T-helper 22 cell (primary cell): Measurements from ENCODE around the gene MCCC2.
"Not testable (repeated sequence)": the region's sequence is repeated elsewhere in the genome, so short reads cannot be mapped to it uniquely, and the experiment has no call there.

Experiments used
- DNase-seq: peaks from one replicate; pipeline ENCODE4 v3.0.0-alpha.2; 2020; ENCODE audit warnings: low read depth

MCCC2 gene

DNA sequence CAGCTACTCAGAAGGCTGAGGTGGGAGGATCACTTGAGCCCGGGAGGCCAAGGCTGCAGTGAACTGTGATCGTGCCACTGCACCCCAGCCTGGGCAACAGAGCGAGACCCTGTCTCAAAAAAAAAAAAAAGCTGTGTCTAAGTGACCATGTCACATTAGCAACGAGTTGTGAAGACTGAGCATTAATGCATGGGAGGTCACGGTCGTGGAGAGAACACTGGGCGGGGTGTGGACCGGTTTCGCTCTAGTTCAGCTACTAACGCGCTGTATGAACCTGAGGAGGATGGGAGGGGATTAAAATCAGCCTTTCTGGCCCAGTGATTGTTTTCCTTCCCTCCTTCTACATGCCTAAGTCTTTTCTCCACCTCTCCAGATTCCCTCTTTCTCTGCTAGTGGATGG, 75.2 kb downstream of the MCCC2 start:
- no peak for DNase-seq

DNA sequence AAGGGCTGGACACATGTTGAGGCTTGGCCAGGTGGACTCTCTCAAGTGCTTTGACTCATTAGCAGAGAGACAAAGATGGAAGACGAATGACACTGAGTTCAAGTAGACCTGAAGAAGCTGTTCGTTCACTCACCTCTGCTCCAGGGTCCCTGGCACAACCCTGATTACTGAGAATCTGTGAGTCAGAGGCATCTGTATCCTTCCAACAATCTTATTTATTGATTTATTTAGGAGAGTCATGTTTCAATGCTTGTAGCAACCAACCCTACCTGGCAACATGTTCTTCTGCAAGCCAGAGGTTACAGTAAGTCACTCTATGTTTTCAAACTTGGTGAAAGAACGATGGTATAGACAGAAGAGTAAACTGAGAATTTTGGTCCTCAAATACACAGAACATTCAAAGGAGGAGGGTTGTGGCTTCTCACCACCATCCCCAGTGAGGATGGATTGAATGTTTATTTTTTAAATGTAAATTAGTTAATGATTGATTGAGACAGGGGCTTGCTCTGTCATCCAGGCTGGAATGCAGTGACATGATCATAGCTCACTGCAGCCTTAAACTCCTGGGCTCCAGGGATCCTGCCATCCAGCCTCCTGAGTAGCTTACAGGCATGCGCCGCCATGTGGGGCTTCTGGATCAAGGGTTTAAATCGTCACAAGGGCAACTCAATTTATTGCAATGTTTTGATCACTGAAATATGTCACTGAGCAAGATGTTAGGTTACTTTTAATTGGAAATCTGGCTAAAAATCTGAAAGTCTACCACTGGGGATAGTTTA, 76.2 kb downstream of the MCCC2 start:
- no peak for DNase-seq

DNA sequence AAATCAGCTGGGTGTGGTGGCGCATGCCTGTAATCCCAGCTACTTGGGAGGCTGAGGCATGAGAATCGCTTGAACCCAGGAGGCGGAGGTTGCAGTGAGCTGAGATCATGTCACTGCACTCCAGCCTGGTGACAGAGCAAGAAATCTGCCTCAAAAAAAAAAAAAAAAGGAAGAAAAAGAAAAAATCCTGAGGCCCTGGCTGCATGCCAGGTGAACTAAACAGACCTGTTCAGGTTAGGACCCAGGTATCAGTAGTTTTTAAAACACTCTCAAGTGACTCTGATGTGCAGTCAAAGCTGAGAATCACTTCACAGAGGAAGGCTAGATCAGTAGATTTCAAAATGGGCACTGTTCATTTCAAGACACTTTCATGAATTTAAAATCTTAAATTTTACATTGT, 77.5 kb downstream of the MCCC2 start:
- not testable (repeated sequence) for DNase-seq

DNA sequence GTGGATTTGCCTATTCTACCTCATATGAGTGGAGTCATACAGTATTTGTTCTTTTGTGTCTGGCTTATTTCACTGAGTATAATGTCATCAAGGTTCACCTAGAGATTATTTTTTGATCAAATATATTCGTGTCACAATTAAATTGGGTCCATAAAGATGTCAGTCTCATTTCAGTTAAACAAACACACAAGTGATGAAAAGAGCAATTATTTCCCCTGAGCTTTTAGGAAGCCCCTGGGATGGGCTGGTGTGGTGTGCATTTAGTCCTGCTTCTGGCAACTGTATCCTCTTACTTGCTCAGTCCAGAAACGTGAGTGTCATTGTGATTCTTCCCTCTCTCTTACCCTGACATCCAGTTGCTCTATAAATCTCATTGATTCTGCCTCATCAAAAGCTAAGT, 79.2 kb downstream of the MCCC2 start:
- no peak for DNase-seq

DNA sequence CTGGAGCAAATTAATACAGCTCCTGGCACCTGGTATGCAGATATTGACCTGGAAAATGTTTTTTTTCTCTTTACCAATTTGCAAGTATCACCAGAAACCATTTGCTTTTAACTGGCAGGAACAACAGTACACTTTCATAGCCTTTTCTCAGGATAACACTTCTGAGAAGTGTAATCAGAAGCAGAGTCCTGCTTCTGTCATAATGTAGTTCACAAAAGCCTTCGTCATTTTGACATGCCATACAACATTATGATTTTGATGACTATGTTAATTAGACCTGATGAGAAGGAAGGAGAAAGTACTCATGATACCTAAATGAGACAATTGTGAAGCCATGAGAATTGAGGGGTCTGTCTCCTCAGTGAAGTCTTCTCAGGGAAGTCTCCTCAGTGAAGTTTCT, 90.8 kb downstream of the MCCC2 start:
- DNase-seq = no peak

DNA sequence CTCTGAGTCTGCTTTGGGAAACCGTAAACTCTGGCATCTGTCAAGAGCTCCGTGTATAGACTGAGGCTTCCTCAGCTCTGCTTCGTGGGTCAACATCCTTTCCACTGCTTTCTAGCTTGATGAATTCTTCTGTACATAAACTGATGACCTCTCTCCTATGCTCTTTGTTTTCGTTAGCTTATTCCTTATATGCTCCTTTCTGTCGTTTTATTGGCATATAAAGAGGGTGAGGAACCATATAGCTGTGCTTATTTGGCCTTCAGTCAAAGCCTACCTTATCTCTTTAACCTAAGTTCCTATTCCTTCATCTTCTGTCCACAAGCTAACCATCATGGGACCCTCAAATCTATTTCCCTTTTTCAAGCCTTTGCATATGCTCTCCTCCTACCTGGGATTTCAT, 92.6 kb downstream of the MCCC2 start:
- no peak for DNase-seq

DNA sequence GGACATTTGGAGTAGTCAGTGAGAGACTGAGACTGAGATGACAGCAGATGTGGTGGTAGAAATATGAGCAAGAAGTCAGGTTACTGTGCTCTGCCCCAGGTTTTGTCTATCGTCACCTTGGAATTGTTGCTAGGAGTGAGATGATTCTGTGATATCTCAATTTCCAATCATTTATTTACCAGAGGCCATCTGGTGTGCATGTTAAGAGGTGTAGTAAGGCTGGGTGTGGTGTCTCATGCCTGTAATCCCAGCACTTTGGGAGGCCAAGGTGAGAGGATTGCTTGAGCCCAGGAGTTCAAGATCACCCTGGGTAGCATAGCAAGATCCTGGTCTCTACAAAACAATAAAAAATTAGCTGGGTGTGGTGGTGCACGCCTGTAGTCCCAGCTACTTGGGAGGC, 93.4 kb downstream of the MCCC2 start:
- no peak for DNase-seq

DNA sequence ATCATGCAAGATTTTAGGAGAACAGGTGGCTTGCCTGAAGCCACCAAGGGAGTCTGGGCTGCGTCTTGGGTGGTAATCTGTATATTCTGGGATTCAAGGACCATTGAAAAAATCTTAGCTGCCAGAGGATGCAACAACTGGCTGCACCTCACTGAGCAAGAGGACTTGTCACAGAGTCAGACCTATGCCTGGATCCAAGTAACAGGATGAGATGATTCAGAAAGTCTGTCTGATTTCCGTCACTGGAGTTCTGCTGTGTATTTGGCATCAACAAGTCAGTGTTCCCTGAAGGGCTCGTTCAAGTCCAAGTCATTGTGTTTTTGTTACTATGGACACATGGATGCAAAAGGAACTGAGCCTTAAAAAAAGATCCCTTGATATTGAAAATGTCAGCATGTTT, 94.2 kb downstream of the MCCC2 start:
- DNase-seq = no peak

DNA sequence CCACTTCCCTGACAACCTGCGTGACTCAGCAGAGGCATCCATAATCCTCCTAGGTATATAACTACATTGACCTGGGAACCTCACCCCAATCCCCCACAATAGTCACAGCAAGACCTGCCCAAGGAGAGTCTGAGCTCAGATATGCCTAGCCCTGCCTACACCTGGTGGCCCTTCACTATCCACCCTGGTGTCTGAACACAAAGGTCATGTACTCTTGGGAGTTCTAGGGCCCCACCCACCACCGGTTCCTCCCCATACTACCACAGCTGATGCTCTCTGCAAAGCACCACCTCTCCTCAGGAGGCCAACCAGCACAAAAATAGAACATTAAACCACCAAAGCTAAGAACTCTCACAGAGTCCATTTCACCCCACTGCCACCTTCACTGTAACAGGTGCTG, 97.2 kb downstream of the MCCC2 start:
- no peak for DNase-seq

DNA sequence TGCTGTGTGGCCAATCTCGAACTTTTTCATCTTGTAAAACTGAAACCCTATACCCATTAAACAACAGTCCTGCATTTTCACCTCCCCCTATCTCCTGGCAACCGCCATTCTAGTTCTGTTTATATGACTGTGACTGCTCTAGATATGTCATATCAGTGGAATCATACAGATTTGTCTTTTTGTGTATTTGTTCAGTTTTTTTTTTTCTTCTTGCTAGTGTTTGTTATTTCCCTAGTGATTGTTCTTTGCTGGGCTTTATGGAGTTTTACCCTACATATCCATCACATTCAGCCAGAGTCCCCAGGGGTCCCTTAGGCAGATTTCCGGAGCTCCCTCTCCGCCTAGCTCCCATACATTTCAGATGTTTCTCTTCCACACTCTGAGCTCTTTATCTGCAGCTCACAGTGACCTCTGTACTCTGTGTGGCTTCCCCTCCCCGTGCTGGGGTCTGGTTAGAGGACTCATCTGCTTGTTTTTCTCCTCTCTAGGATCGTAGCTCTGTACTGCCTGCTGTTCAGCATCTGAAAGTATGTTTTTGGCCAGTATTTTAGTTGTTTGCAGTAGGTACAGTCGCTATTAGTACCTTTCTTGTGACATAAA, 106.8 kb downstream of the MCCC2 start:
- no peak for DNase-seq

DNA sequence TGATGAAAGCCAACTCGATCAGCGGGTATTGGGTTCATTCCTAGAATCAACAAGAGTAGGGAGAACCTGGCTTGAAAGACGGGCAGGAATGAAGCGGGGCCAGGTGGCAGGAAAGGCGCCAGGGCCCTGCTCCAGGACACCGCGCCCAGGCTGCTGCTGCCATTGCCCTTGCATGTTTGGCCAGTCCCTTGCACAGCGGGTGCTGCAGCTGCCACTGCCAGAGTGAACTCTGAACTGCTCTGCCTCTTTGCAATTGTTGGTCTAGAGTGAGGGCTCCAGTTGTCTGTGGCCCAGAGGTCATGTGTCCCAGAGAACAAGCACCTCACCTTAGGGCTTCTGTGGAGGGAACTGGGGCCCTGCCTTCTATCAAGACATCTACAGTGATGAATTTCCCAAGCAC, 107.9 kb downstream of the MCCC2 start:
- no peak for DNase-seq

DNA sequence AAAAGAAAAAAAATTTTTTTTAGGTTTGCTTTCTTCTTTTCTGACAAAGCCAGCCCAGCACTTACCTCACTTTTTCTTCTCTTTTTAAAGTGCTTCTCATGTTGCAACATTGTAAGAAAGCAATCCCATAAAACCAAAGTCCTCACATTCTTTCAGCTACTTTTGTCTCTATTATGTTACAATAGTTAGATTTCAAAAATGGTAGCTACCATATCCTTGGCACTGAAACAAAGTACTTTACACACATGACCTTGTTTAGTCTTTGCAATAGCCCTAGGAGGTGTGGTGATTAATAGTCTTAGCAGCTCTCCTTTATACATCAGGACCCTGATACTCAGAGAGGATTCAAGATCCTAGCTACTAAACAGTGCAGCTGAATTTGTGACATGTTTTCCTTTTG, 108.5 kb downstream of the MCCC2 start:
- DNase-seq = no peak

DNA sequence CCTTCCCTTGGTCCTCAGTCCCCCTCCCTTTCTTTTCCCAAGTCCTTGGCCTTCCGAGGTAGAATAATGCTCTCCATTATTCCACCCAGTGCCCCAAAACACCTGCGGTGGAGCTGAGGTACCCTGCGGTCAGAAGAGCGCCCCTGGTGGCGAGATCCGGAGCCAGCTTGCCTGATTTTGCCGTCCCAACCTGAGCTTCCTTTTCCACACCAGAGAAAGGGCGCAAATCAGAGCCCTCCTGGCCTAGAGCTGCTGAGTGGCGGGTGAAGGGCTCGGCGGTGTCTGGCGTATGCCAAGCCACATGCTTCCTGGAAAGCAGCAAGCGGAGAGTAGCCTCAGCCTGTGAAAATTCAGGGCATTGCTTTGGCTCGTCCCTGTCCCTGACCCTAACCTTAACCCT, 110.8 kb downstream of the MCCC2 start:
- no peak for DNase-seq

DNA sequence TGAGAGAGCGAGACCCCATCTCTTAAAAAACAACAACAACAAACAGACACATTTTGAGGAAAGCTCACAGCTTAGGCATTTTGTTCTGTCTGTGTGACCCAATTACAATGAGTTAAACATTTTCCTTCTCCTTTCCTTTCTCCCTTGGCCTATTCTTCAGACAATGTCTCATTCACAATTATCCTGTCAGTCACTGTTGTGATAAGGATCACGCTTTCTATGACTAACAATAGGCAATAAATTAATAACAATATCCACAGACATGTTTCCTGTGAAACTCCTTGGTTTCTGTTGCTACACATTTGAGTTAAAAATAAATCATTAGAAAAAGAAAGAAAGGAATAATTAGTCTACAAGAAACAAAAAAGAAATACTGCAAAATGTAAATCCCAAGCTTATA, 112.1 kb downstream of the MCCC2 start:
- DNase-seq = no peak

DNA sequence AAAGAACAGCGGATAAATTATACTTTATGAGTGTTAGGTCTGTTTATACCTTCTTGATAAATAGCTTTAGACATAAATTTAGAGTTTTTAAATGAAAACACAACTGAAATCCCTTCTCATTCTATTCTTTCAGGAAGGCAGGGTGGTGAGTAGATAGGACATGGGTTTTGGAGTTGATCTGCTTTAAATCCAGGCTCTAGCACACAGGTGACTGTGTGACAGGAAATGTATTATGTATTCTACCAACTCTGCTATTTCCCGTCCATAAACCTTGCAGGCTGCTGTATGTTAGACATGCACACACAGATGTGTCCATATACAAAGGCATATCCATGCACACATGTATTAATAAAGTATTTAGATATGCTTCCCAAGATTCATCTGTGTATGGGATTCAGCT, 112.6 kb downstream of the MCCC2 start:
- no peak for DNase-seq

DNA sequence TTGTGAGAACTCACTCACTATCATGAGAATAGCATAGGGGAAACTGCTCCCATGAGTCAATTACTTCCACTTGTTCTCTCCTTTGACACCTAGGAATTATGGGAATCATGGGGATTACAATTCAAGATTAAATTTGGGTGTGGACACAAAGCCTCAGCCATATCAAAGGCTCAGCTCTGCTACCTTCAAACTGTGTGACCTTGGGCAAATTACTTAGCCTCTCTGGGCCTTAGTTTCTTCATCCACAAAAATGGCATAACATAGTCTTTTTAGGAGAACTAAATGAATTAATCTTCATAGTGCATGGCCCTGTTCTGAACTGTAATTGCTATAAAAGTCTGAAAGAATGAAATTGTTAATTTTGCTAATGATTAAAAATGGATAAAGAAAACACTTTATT, 113.7 kb downstream of the MCCC2 start:
- DNase-seq = no peak

DNA sequence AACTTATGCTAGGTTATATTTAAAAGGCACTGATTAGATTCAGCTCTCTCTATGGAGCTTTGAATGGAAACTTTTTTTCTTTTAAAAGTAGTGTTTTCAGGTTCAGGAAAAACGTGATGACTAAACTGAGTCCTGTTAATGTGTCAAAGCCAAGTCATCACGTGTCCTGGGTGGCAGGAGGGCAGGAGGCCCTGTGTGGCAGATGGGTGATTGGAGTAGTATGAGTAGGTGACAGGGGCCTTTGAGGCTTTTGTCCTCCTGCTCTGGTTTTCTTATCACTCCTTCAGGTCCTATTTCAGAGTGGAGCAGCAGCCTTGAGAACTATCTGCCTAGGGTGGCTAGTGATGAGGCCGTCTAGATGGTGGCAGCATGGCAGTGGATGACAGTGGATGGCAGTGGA, 114.3 kb downstream of the MCCC2 start:
- DNase-seq = no peak

DNA sequence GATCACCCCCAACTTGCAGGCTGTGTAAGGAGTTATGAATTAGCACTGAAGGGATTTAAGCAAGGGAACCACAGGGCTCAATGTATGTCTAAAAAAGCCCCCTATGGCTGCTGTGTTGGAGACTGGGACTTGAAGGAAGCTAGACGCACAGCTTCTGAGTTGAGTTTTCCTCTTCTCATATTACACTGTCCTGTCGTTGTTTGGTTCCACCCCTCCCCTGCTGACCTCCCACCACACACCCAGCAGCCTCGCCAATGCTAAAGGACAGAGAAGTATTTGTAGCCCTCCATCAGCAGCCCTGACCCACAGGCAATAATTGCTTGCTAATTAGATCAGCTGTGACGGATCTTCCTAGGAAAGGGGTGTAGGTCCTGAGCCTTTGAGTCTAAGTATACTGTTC, 116.8 kb downstream of the MCCC2 start:
- DNase-seq = no peak

DNA sequence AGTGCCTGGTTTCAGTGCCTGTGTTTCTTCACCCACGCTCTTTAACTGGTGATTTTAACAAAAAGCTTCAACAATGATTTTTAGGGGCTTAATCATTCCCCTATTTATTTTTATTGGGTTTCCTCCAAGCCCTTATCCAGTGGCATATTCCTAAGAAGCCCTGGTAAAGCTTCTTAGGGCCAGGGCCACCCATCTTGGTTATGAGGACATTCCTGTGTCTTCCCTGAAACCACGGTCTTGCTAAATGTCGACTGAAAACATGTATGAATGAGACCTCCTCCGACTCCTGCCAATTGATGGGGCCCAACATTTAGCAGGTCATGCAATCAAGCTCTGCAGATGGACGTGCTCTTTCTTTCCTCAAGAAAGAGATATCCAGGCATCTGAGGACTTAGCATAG, 118.3 kb downstream of the MCCC2 start:
- no peak for DNase-seq

DNA sequence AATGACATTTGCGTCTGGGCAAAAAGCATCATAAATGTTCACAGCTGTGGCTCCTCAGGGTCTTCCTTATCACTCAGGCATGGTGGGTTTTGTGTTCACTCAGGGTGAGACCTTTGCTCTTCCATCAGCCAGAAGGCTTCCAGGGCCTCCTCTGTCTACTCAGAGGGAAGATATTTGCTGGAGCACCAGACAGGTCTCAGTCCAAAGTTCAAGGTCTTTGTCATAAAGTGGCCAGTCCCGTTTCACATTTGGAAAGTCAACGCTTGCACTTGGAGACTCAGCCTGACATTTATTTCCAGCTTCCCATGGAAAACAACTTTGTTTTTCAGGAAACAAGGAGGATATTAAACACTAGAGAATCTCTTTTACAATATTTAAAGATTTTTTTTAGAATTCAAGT, 119.8 kb downstream of the MCCC2 start:
- no peak for DNase-seq
